HG02763 (cell line): ENCODE data around the gene PRDM16.
"Not testable (repeated sequence)": the region's sequence is repeated elsewhere in the genome, so short reads cannot be mapped to it uniquely, and the experiment has no call there.

Experiments used
- ATAC-seq: cut with Tn5 transposase; IDR thresholded peaks from one replicate; pipeline ENCODE4 v1.9.1; 2021; ENCODE audit warnings: mild to moderate bottlenecking, moderate library complexity; ENCODE audit not compliant: unreplicated experiment

Gene PRDM16

GRCh38 chr1:3270403-3271245 lies 201.6 kb downstream of the PRDM16 start:
- ATAC-seq = no peak

GRCh38 chr1:3271866-3272265 lies 202.9 kb downstream of the PRDM16 start:
- ATAC-seq = no peak

- no peak for ATAC-seq
These were observed 203.5 kb downstream of the PRDM16 start for GRCh38 chr1:3272321-3273045.

GRCh38 chr1:3273447-3273846 lies 204.4 kb downstream of the PRDM16 start:
- no peak for ATAC-seq

- ATAC-seq = no peak
These were observed 206.0 kb downstream of the PRDM16 start for GRCh38 chr1:3274972-3275371.

GRCh38 chr1:3275471-3276340 lies 206.7 kb downstream of the PRDM16 start:
- no peak for ATAC-seq

- no peak for ATAC-seq
These were observed 207.4 kb downstream of the PRDM16 start for GRCh38 chr1:3276341-3276800.

- ATAC-seq = no peak
These were observed 208.0 kb downstream of the PRDM16 start for GRCh38 chr1:3277011-3277471.

GRCh38 chr1:3277623-3278022 lies 208.6 kb downstream of the PRDM16 start:
- ATAC-seq = no peak

GRCh38 chr1:3278416-3279181 lies 209.6 kb downstream of the PRDM16 start:
- no peak for ATAC-seq

- no peak for ATAC-seq
These were observed 210.1 kb downstream of the PRDM16 start for GRCh38 chr1:3279182-3279470.

- no peak for ATAC-seq
These were observed 212.7 kb downstream of the PRDM16 start for GRCh38 chr1:3281735-3282134.

GRCh38 chr1:3282186-3282585 lies 213.2 kb downstream of the PRDM16 start:
- no peak for ATAC-seq

- no peak for ATAC-seq
These were observed 213.8 kb downstream of the PRDM16 start for GRCh38 chr1:3282656-3283430.

GRCh38 chr1:3283849-3284248 lies 214.8 kb downstream of the PRDM16 start:
- no peak for ATAC-seq

GRCh38 chr1:3284691-3285090 lies 215.7 kb downstream of the PRDM16 start:
- no peak for ATAC-seq

GRCh38 chr1:3285106-3285740 lies 216.2 kb downstream of the PRDM16 start:
- no peak for ATAC-seq

GRCh38 chr1:3287095-3287494 lies 218.1 kb downstream of the PRDM16 start:
- not testable (repeated sequence) for ATAC-seq

- no peak for ATAC-seq
These were observed 218.7 kb downstream of the PRDM16 start for GRCh38 chr1:3287656-3288160.
